ENCODE measurements around the gene CTSH. TPM values are rescaled to one million over a fixed set of nuclear protein-coding genes. Genes with fewer than 3 reads are reported as not detected.

The CTSH gene
- total and polyA plus RNA-seq, 2 of the 13 experiments (the other 11 are each of a cell fraction or from before 2014, with no cell fraction given), result 265 to 653 TPM

- TF ChIP-seq GLI4 (CRISPR knock-in tag; IDR thresholded peaks at IDR 0.05; ENCODE audit: borderline replicate concordance), result no peak
- TF ChIP-seq ZFP37 (CRISPR knock-in tag; IDR thresholded peaks at IDR 0.05; ENCODE audit: borderline replicate concordance), result no peak
- no peak for TF ChIP-seq MAFK (conservative IDR thresholded peaks at IDR 0.05 in 1 of 2, IDR thresholded peaks at IDR 0.05 in 1 of 2; ENCODE audit: low read length in 2 of 2)
- peak; percentile 29; the same call in 1 of the 2 replicates for TF ChIP-seq ZBTB4 (CRISPR knock-in tag; IDR thresholded peaks at IDR 0.05; ENCODE audit: borderline replicate concordance)
- peak; percentile 34 for TF ChIP-seq IKZF4 (CRISPR knock-in tag; IDR thresholded peaks at IDR 0.05; ENCODE audit: borderline replicate concordance, low read depth, not compliant biosample characterization)
- no peak; the same call in 1 of the 2 replicates for TF ChIP-seq ZC3H13 (CRISPR knock-in tag; IDR thresholded peaks at IDR 0.05)
- TF ChIP-seq SMAD1 (CRISPR knock-in tag; IDR thresholded peaks at IDR 0.05; ENCODE audit: borderline replicate concordance, low read depth), result no peak; the same call in 1 of the 2 replicates
- no peak for TF ChIP-seq SRSF9 (IDR thresholded peaks at IDR 0.05; ENCODE audit: borderline replicate concordance, insufficient read depth, low read depth, low read length, poor library complexity, severe bottlenecking)
- no peak for TF ChIP-seq ZEB1 (IDR thresholded peaks at IDR 0.05; ENCODE audit: insufficient replicate concordance, low read depth)
- TF ChIP-seq MNT (IDR thresholded peaks at IDR 0.05), result peak; percentile 77
- no peak for TF ChIP-seq ZBTB7B (CRISPR knock-in tag; IDR thresholded peaks at IDR 0.05)
- no peak for TF ChIP-seq DZIP1 (CRISPR knock-in tag; IDR thresholded peaks at IDR 0.05)
- TF ChIP-seq ZNF512 (CRISPR knock-in tag; IDR thresholded peaks at IDR 0.05), result 0 out of 2 replicates have a peak, but pooled peaks have one; percentile 11
- peak; percentile 57; the same call in 1 of the 2 replicates for TF ChIP-seq JUNB (CRISPR knock-in tag; IDR thresholded peaks at IDR 0.05; ENCODE audit: borderline replicate concordance)
- peak; percentile 63 for TF ChIP-seq ZNF883 (CRISPR knock-in tag; IDR thresholded peaks at IDR 0.05; ENCODE audit: not compliant biosample characterization)
These were observed 47.8 kb upstream of the CTSH start (continued) for GRCh38 chr15:78992416-78993256.
